ENCODE results near the gene RPN2. TPM values are rescaled to one million over a fixed set of nuclear protein-coding genes. Genes with fewer than 3 reads are reported as not detected.

Gene RPN2
- total RNA-seq, 1 experiment from 2014 or later: 257 TPM

- CTCF ChIA-PET: no interaction called here
- POLR2A ChIA-PET (ENCODE audit: unreplicated experiment): no interaction called here
- intact Hi-C loops (cut with micrococcal nuclease): no loop called here
- Histone ChIP-seq H3K36me3 (ENCODE audit: low read depth, low read length) (no peaks in the 10 kb centered on the region), H4K20me1 (ENCODE audit: low read length) (no peaks in the 10 kb centered on the region), H3K4me2 (ENCODE audit: low read length) (no peak overlapping the region), H3F3A (ENCODE audit: low read length, unreplicated experiment) (no peaks in the 10 kb centered on the region), H3K79me2 (ENCODE audit: low read length) (no peaks in the 10 kb centered on the region), H3K9me2 (replicated peaks; ENCODE audit: low read length) (no peaks in the 10 kb centered on the region), H2AFZ (ENCODE audit: low read length) (no peak overlapping the region), H3K9me3 (ENCODE audit: low read length) (no peaks in the 10 kb centered on the region), H3K4me3 (ENCODE audit: low read length) (no peak overlapping the region), H3K9ac (ENCODE audit: low read length) (no peak overlapping the region), H3K27ac (ENCODE audit: low read length) (no peak overlapping the region), H3K4me1 (ENCODE audit: insufficient read depth, low read length) (peaks cover 2% of the 10 kb centered on the region), H3K27me3 (ENCODE audit: low read length) (peaks cover 15% of the 10 kb centered on the region)
- no TSS peak for BruUV-seq (replicated peaks)
- ATAC-seq (no peak), DNase-seq (no peak)
- no peak for TF ChIP-seq EZH2 (IDR thresholded peaks at IDR 0.05; ENCODE audit: low read length, unreplicated experiment)
- no peak for TF ChIP-seq EZH2phosphoT487 (IDR thresholded peaks at IDR 0.05; ENCODE audit: borderline replicate concordance, low read length)
- TF ChIP-seq CTCF (conservative IDR thresholded peaks at IDR 0.05; ENCODE audit: low read depth, low read length): no peak
Observed at GRCh38 chr20:37260923-37261322, 81.8 kb downstream of the RPN2 start.

GRCh38 chr20:37261714-37262113 lies 82.6 kb downstream of the RPN2 start, which contains the start of gene GHRH:
Gene GHRH (minus strand): TSS chr20:37261814. CDS start chr20:37256889, 4,925 bp downstream.
- no peak within 1 kb of the TSS for H3K9ac ChIP-seq (ENCODE audit: low read length)
- no peaks in the 10 kb centered on the region for H3K36me3 ChIP-seq (ENCODE audit: low read depth, low read length)
- H3K9me2 ChIP-seq (replicated peaks; ENCODE audit: low read length): no peaks in the 10 kb centered on the region
- H3K4me1 ChIP-seq (ENCODE audit: insufficient read depth, low read length): peaks cover 10% of the 10 kb centered on the region
- no TSS peak for BruUV-seq (replicated peaks)
- intact Hi-C loops (cut with micrococcal nuclease): no loop called here
- H4K20me1 ChIP-seq (ENCODE audit: low read length): no peaks in the 10 kb centered on the region
- CTCF ChIA-PET: interaction anchor here (0.7 to 1.2 kb wide), 2 partner anchors 62 to 282 kb away, joined by 3 read pairs; no protein-coding TSS in a partner anchor
- H3K9me3 ChIP-seq (ENCODE audit: low read length): no peaks in the 10 kb centered on the region
- H3K27ac ChIP-seq (ENCODE audit: low read length): no peak within 1 kb of the TSS
- DNase-seq: no peak
- H3K4me3 ChIP-seq (ENCODE audit: low read length): no peak within 1 kb of the TSS
- no peak within 1 kb of the TSS for H2AFZ ChIP-seq (ENCODE audit: low read length)
- no peaks in the 10 kb centered on the region for H3K79me2 ChIP-seq (ENCODE audit: low read length)
- no peak for ATAC-seq
- H3K4me2 ChIP-seq (ENCODE audit: low read length): no peak within 1 kb of the TSS
- peaks cover 15% of the 10 kb centered on the region for H3K27me3 ChIP-seq (ENCODE audit: low read length)
- POLR2A ChIA-PET (ENCODE audit: unreplicated experiment): no interaction called here
- no peak for TF ChIP-seq CTCF (conservative IDR thresholded peaks at IDR 0.05; ENCODE audit: low read depth, low read length)
- no peak for TF ChIP-seq EZH2 (IDR thresholded peaks at IDR 0.05; ENCODE audit: low read length, unreplicated experiment)
- TF ChIP-seq EZH2phosphoT487 (IDR thresholded peaks at IDR 0.05; ENCODE audit: borderline replicate concordance, low read length): no peak
- H3F3A ChIP-seq (ENCODE audit: low read length, unreplicated experiment): no peaks in the 10 kb centered on the region

- ChIA-PET CTCF (interaction anchor here (0.7 to 1.2 kb wide), 2 partner anchors 63 to 281 kb away, joined by 3 read pairs; no protein-coding TSS in a partner anchor), POLR2A (ENCODE audit: unreplicated experiment) (interaction anchor here (0.6 kb wide), 1 partner anchor 89 kb away, joined by 4 read pairs; no protein-coding TSS in a partner anchor)
- DNase-seq (no peak), ATAC-seq (no peak)
- no TSS peak for BruUV-seq (replicated peaks)
- Histone ChIP-seq H4K20me1 (ENCODE audit: low read length) (no peaks in the 10 kb centered on the region), H3F3A (ENCODE audit: low read length, unreplicated experiment) (no peaks in the 10 kb centered on the region), H3K4me1 (ENCODE audit: insufficient read depth, low read length) (peaks cover 14% of the 10 kb centered on the region), H2AFZ (ENCODE audit: low read length) (no peak overlapping the region), H3K4me3 (ENCODE audit: low read length) (no peak overlapping the region), H3K9ac (ENCODE audit: low read length) (no peak overlapping the region), H3K79me2 (ENCODE audit: low read length) (no peaks in the 10 kb centered on the region), H3K36me3 (ENCODE audit: low read depth, low read length) (no peaks in the 10 kb centered on the region), H3K27ac (ENCODE audit: low read length) (no peak overlapping the region), H3K9me2 (replicated peaks; ENCODE audit: low read length) (no peaks in the 10 kb centered on the region), H3K27me3 (ENCODE audit: low read length) (peaks cover 15% of the 10 kb centered on the region), H3K9me3 (ENCODE audit: low read length) (no peaks in the 10 kb centered on the region), H3K4me2 (ENCODE audit: low read length) (no peak overlapping the region)
- intact Hi-C loops (cut with micrococcal nuclease): no loop called here
- TF ChIP-seq EZH2 (IDR thresholded peaks at IDR 0.05; ENCODE audit: low read length, unreplicated experiment) (no peak), EZH2phosphoT487 (IDR thresholded peaks at IDR 0.05; ENCODE audit: borderline replicate concordance, low read length) (no peak), CTCF (conservative IDR thresholded peaks at IDR 0.05; ENCODE audit: low read depth, low read length) (no peak)
Observed at GRCh38 chr20:37262505-37262904, 83.4 kb downstream of the RPN2 start.

Data from PC-3 (cell line).